ENCODE measurements around the gene VAV2.

The VAV2 gene

GRCh38 chr9:134033516-134034214, 41.5 kb upstream of the VAV2 start:
- H3K36me3 ChIP-seq (ENCODE audit: insufficient read depth, low read length) = peaks cover 88% of the 10 kb centered on the region
- no peaks in the 10 kb centered on the region for H3K9me3 ChIP-seq (ENCODE audit: insufficient read depth, low read depth, low read length)
- H3K27ac ChIP-seq (ENCODE audit: low read depth, low read length) = no peak overlapping the region
- no peaks in the 10 kb centered on the region for H3K4me1 ChIP-seq (ENCODE audit: insufficient read depth, low read length)
- 97% methylated on average over 26 of the region's 26 CpGs for WGBS
- H3K9ac ChIP-seq (ENCODE audit: low read depth, low read length) = no peak overlapping the region
- no peaks in the 10 kb centered on the region for H3K27me3 ChIP-seq (ENCODE audit: insufficient read depth, low read length)
- no peak overlapping the region for H3K4me3 ChIP-seq (ENCODE audit: low read length)

- Histone ChIP-seq H3K27ac (ENCODE audit: low read depth, low read length) (no peak overlapping the region), H3K36me3 (ENCODE audit: insufficient read depth, low read length) (peaks cover 79% of the 10 kb centered on the region), H3K27me3 (ENCODE audit: insufficient read depth, low read length) (no peaks in the 10 kb centered on the region), H3K9me3 (ENCODE audit: insufficient read depth, low read depth, low read length) (no peaks in the 10 kb centered on the region), H3K4me3 (ENCODE audit: low read length) (no peak overlapping the region), H3K4me1 (ENCODE audit: insufficient read depth, low read length) (no peaks in the 10 kb centered on the region), H3K9ac (ENCODE audit: low read depth, low read length) (no peak overlapping the region)
- WGBS = 96% methylated on average over 38 of the region's 40 CpGs
Observed at GRCh38 chr9:134032456-134033222, 40.5 kb upstream of the VAV2 start.

DNA sequence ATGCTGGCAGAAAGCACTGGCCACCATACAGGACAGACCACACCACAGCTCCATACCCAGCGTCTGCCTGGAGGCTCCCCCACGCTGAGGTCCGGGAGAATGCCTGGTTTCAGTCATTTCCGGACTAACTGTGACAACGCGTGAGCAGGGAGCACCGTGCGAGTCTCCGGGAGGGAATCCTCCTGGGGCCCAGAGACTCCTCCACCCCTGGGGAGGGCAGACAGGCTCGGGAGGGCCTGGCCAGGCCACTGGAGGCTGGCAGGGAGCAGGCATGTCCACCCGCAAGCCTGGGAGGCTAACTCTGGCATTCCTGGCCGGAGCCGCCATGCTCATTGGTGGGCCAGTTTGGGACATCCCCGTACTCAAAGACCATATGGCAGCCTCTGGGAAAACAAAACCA, 39.7 kb upstream of the VAV2 start:
- Histone ChIP-seq H3K9me3 (ENCODE audit: insufficient read depth, low read depth, low read length) (no peaks in the 10 kb centered on the region), H3K27ac (ENCODE audit: low read depth, low read length) (no peak overlapping the region), H3K4me3 (ENCODE audit: low read length) (no peak overlapping the region), H3K4me1 (ENCODE audit: insufficient read depth, low read length) (no peaks in the 10 kb centered on the region), H3K9ac (ENCODE audit: low read depth, low read length) (no peak overlapping the region), H3K27me3 (ENCODE audit: insufficient read depth, low read length) (no peaks in the 10 kb centered on the region), H3K36me3 (ENCODE audit: insufficient read depth, low read length) (peaks cover 78% of the 10 kb centered on the region)
- 97% methylated on average over 14 of the region's 14 CpGs for WGBS

DNA sequence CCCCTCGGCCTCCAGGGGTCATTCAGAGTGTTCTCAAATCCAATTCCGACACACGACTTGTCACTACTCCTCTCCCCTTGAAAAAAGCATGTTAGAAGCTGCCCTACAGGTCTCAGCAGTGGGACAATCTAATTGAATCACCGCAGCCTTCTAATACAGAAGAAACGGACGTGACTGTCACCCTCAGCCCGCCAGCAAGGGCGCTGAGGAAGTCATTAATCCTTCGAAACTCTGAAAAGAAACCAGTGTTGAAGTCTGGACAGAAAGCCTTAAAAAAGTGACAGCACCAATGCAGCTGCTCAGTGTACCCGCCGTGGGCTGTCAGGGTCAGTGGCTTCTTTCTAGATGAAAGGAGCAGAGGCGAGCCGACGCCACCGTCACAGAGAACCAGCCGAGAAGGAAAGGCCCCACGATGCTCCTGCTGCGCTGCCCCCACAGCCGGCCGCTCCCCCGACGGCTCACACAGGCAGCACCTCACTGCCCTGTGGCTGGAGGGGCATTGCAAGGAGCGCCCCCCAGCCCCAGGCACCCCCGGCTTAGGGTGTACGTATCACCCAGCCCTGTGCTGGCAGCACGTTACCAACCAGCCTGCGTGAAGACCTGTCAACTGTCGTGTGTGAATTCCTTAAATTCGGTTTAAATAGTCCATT, 38.8 kb upstream of the VAV2 start:
- Histone ChIP-seq H3K9ac (ENCODE audit: low read depth, low read length) (no peak overlapping the region), H3K4me3 (ENCODE audit: low read length) (no peak overlapping the region), H3K27me3 (ENCODE audit: insufficient read depth, low read length) (no peaks in the 10 kb centered on the region), H3K4me1 (ENCODE audit: insufficient read depth, low read length) (no peaks in the 10 kb centered on the region; the same call in 1 of the 2 replicates), H3K9me3 (ENCODE audit: insufficient read depth, low read depth, low read length) (no peaks in the 10 kb centered on the region), H3K27ac (ENCODE audit: low read depth, low read length) (no peak overlapping the region), H3K36me3 (ENCODE audit: insufficient read depth, low read length) (peaks cover 70% of the 10 kb centered on the region)
- 96% methylated on average over 29 of the region's 29 CpGs for WGBS

GRCh38 chr9:134029248-134030226, 37.4 kb upstream of the VAV2 start:
- no peak overlapping the region for H3K27ac ChIP-seq (ENCODE audit: low read depth, low read length)
- no peaks in the 10 kb centered on the region for H3K9me3 ChIP-seq (ENCODE audit: insufficient read depth, low read depth, low read length)
- H3K36me3 ChIP-seq (ENCODE audit: insufficient read depth, low read length) = peaks cover 56% of the 10 kb centered on the region
- H3K9ac ChIP-seq (ENCODE audit: low read depth, low read length) = no peak overlapping the region
- peaks cover 2% of the 10 kb centered on the region; the same call in 1 of the 2 replicates for H3K4me1 ChIP-seq (ENCODE audit: insufficient read depth, low read length)
- no peaks in the 10 kb centered on the region for H3K27me3 ChIP-seq (ENCODE audit: insufficient read depth, low read length)
- 95% methylated on average over 21 of the region's 21 CpGs for WGBS
- no peak overlapping the region for H3K4me3 ChIP-seq (ENCODE audit: low read length)

DNA sequence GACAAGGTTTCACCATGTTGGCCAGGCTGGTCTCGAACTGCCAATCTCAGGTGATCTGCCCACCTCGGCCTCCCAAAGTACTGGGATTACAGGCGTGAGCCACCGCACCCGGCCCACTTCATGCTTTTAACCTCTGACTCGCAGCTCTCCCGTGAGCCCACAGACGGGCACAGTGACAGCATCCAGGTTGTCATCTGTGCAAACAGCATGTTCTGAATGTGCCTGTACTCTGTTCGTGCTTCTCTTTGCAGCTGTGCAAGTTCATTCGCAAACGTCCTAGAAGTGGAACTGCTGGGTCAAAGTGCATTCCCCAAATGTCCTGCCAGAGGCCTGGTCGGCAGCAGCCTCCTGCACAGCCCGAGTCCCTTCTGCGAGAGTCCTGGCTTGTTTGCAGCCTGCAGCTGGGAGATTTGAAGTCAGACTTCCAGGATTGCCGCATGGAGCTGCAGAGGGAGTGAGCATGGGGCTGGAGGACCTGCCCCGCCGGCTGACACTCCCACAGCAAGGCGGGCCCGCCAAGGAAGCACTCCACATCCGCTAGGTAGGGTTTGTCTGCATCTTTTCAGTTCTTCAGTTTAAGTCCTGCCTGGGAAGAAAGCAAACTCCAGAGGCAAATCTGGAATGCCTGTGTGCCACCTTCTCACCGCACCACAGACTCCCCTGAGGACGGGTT, 36.6 kb upstream of the VAV2 start:
- Histone ChIP-seq H3K9ac (ENCODE audit: low read depth, low read length) (no peak overlapping the region), H3K4me1 (ENCODE audit: insufficient read depth, low read length) (peaks cover 5% of the 10 kb centered on the region; the same call in 1 of the 2 replicates), H3K9me3 (ENCODE audit: insufficient read depth, low read depth, low read length) (no peaks in the 10 kb centered on the region), H3K36me3 (ENCODE audit: insufficient read depth, low read length) (peaks cover 48% of the 10 kb centered on the region), H3K4me3 (ENCODE audit: low read length) (no peak overlapping the region), H3K27me3 (ENCODE audit: insufficient read depth, low read length) (no peaks in the 10 kb centered on the region), H3K27ac (ENCODE audit: low read depth, low read length) (no peak overlapping the region)
- 93% methylated on average over 22 of the region's 22 CpGs for WGBS

- Histone ChIP-seq H3K9ac (ENCODE audit: low read depth, low read length) (no peak overlapping the region), H3K4me3 (ENCODE audit: low read length) (no peak overlapping the region), H3K9me3 (ENCODE audit: insufficient read depth, low read depth, low read length) (no peaks in the 10 kb centered on the region), H3K27me3 (ENCODE audit: insufficient read depth, low read length) (no peaks in the 10 kb centered on the region), H3K36me3 (ENCODE audit: insufficient read depth, low read length) (peaks cover 42% of the 10 kb centered on the region), H3K4me1 (ENCODE audit: insufficient read depth, low read length) (peaks cover 5% of the 10 kb centered on the region; the same call in 1 of the 2 replicates), H3K27ac (ENCODE audit: low read depth, low read length) (no peak overlapping the region)
- WGBS = 90% methylated on average over 9 of the region's 9 CpGs
Observed at GRCh38 chr9:134028076-134028475, 36.0 kb upstream of the VAV2 start.

DNA sequence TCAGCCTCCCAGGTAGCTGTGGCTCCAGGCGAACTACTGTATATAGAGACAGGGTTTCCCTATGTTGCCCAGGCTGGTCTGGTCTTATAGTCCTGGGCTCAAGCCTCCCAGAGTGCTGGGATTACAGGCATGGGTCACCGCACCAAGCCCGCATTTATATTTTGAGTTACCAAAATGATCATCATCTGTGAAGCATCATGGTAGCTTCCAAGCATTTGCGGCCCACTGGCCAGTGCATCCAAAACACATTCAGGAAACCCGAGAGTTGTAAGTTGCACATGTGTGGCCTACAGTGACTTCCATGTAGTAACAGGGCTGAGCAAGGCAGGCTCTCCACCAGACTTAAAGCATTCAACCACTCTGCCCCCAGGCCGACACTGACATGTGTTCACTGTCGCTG, 35.4 kb upstream of the VAV2 start:
- Histone ChIP-seq H3K9ac (ENCODE audit: low read depth, low read length) (no peak overlapping the region), H3K27me3 (ENCODE audit: insufficient read depth, low read length) (no peaks in the 10 kb centered on the region), H3K36me3 (ENCODE audit: insufficient read depth, low read length) (peaks cover 36% of the 10 kb centered on the region), H3K4me3 (ENCODE audit: low read length) (no peak overlapping the region), H3K9me3 (ENCODE audit: insufficient read depth, low read depth, low read length) (no peaks in the 10 kb centered on the region), H3K27ac (ENCODE audit: low read depth, low read length) (no peak overlapping the region), H3K4me1 (ENCODE audit: insufficient read depth, low read length) (peaks cover 5% of the 10 kb centered on the region; the same call in 1 of the 2 replicates)
- WGBS = 97% methylated on average over 7 of the region's 7 CpGs

DNA sequence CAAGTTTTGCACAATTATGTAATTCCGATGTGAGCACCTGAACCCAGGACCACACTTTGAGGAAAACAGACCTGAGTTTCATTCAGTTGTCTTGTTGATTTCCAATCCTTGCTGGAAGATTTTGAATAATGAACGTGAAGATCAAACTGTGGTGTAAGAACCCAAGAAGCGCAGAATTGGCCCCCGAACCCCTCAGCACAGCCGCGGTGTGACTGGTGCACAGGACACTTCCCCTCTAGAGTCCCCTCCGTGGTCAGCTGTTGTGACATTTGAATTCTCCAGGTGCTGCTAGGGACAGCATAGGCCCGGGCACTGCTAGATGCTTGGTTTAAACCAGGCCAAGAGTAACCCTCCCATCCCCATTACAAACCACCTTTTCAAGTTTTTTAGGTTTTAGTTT, 34.9 kb upstream of the VAV2 start:
- Histone ChIP-seq H3K9ac (ENCODE audit: low read depth, low read length) (no peak overlapping the region), H3K36me3 (ENCODE audit: insufficient read depth, low read length) (peaks cover 31% of the 10 kb centered on the region), H3K4me1 (ENCODE audit: insufficient read depth, low read length) (peaks cover 5% of the 10 kb centered on the region; the same call in 1 of the 2 replicates), H3K27ac (ENCODE audit: low read depth, low read length) (no peak overlapping the region), H3K4me3 (ENCODE audit: low read length) (no peak overlapping the region), H3K27me3 (ENCODE audit: insufficient read depth, low read length) (no peaks in the 10 kb centered on the region), H3K9me3 (ENCODE audit: insufficient read depth, low read depth, low read length) (no peaks in the 10 kb centered on the region)
- 94% methylated on average over 8 of the region's 8 CpGs for WGBS

- peaks cover 27% of the 10 kb centered on the region for H3K36me3 ChIP-seq (ENCODE audit: insufficient read depth, low read length)
- H3K4me1 ChIP-seq (ENCODE audit: insufficient read depth, low read length) = peaks cover 5% of the 10 kb centered on the region; the same call in 1 of the 2 replicates
- H3K27me3 ChIP-seq (ENCODE audit: insufficient read depth, low read length) = no peaks in the 10 kb centered on the region
- no peak overlapping the region for H3K27ac ChIP-seq (ENCODE audit: low read depth, low read length)
- 85% methylated on average over 18 of the region's 18 CpGs for WGBS
- H3K4me3 ChIP-seq (ENCODE audit: low read length) = peak overlapping the region; percentile 76
- H3K9me3 ChIP-seq (ENCODE audit: insufficient read depth, low read depth, low read length) = no peaks in the 10 kb centered on the region
- no peak overlapping the region for H3K9ac ChIP-seq (ENCODE audit: low read depth, low read length)
Observed at GRCh38 chr9:134026581-134026980, 34.5 kb upstream of the VAV2 start.

Measured in HUES64 (cell line).